Measurements from ENCODE around the gene LEPR. TPM values are rescaled to one million over a fixed set of nuclear protein-coding genes. Genes with fewer than 3 reads are reported as not detected.

The LEPR gene
- total RNA-seq, 4 donors from 2014 or later: 3.9 to 12.4 (median 6.7) TPM

GRCh38 chr1:65386439-65386838 lies 34.0 kb upstream of the LEPR start:
- WGBS: 95% methylated on average over 3 of the region's 3 CpGs
- no peaks in the 10 kb centered on the region for H3K4me1 ChIP-seq
- no peak overlapping the region for H3K27ac ChIP-seq
- no peak overlapping the region for H3K4me3 ChIP-seq
- H3K36me3 ChIP-seq: no peaks in the 10 kb centered on the region
- H3K27me3 ChIP-seq: no peaks in the 10 kb centered on the region
- TF ChIP-seq POLR2AphosphoS5 (IDR thresholded peaks at IDR 0.05) (no peak), POLR2A (IDR thresholded peaks at IDR 0.05) (no peak), CTCF (IDR thresholded peaks at IDR 0.05) (no peak)
- no peaks in the 10 kb centered on the region for H3K9me3 ChIP-seq
- no peak for DNase-seq (ENCODE audit: low spot score in 2 of 2)

DNA sequence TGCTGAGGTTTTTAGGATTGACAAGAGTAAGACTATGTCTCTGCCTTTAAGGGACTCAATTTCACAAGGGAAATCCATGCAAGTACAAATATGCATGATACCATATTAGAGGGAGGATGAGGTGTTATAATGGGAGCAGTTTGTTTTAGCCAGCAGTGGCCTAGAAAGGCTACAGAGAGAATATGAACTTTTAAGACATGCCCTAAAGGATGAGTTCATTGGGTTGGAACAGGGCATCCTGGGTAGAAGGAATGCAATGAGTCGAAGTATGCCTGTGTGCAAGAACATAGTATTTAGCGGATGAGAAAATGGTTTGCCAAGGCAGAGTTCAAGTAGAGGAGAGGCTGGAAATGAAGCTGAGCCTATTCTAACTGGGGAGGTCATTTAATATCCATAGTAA lies 32.6 kb upstream of the LEPR start:
- 83% methylated on average over 2 of the region's 2 CpGs for WGBS
- TF ChIP-seq POLR2A (IDR thresholded peaks at IDR 0.05): no peak
- no peak for TF ChIP-seq POLR2AphosphoS5 (IDR thresholded peaks at IDR 0.05)
- TF ChIP-seq CTCF (IDR thresholded peaks at IDR 0.05): no peak
- TF ChIP-seq EP300 (IDR thresholded peaks at IDR 0.05): no peak
- no peak for DNase-seq (ENCODE audit: low spot score in 2 of 2)

DNA sequence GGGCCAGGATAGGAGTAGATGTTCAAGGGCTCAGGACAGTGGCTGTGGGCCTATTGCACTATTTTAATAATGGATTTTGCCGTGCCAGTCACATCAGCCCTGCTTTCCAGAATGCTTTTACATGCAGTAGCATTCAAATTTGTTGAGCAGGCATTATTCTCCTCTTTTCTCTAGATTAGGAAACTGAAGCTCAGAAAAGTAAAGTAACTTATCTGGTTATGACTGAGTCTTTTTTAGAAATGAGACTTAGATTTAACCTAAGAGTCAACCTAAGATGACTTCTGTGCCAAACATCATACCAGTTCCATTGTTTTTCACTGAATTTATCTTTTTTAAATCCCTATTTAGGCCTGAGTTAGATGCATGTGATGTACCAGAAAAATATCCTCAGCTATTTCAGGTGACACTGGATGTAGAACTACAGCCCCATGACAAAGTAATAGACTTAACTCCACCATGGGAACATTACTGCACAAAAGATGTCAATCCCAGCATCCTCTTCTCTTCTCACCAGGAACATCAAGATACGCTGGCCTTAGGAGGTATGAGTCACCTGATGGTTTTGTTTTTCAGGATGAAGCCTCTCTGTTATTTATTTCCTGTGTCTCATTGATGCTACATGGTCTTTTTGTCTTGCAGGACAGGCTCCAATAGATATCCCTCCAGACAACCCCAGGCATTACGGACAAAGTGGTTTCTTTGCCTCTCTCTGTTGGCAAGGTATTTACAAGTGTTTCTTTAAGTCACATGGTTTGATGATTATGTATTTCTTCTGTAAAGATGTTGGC lies 31.4 kb upstream of the LEPR start:
- H3K27me3 ChIP-seq: no peaks in the 10 kb centered on the region
- H3K27ac ChIP-seq: no peak overlapping the region
- H3K4me3 ChIP-seq: no peak overlapping the region
- TF ChIP-seq CTCF (IDR thresholded peaks at IDR 0.05): no peak
- no peak for TF ChIP-seq POLR2AphosphoS5 (IDR thresholded peaks at IDR 0.05)
- no peak for TF ChIP-seq POLR2A (IDR thresholded peaks at IDR 0.05)
- no peak for TF ChIP-seq EP300 (IDR thresholded peaks at IDR 0.05)
- H3K9me3 ChIP-seq: no peaks in the 10 kb centered on the region
- H3K36me3 ChIP-seq: no peaks in the 10 kb centered on the region
- H3K4me1 ChIP-seq: no peaks in the 10 kb centered on the region
- 91% methylated on average over 3 of the region's 3 CpGs for WGBS
- DNase-seq (ENCODE audit: low spot score in 2 of 2): no peak

More for the DNA sequence above, 32.6 kb upstream of the LEPR start:
- no peaks in the 10 kb centered on the region for H3K27me3 ChIP-seq
- no peak overlapping the region for H3K4me3 ChIP-seq
- H3K4me1 ChIP-seq: no peaks in the 10 kb centered on the region
- H3K9me3 ChIP-seq: no peaks in the 10 kb centered on the region
- no peaks in the 10 kb centered on the region for H3K36me3 ChIP-seq
- no peak overlapping the region for H3K27ac ChIP-seq

- H3K27me3 ChIP-seq: no peaks in the 10 kb centered on the region
- H3K4me3 ChIP-seq: no peak overlapping the region
- H3K9me3 ChIP-seq: no peaks in the 10 kb centered on the region
- TF ChIP-seq CTCF (IDR thresholded peaks at IDR 0.05) (no peak), POLR2AphosphoS5 (IDR thresholded peaks at IDR 0.05) (no peak), EP300 (IDR thresholded peaks at IDR 0.05) (no peak), POLR2A (IDR thresholded peaks at IDR 0.05) (no peak)
- H3K36me3 ChIP-seq: no peaks in the 10 kb centered on the region
- DNase-seq (ENCODE audit: low spot score in 2 of 2): no peak
- 95% methylated on average over 6 of the region's 7 CpGs for WGBS
- no peaks in the 10 kb centered on the region for H3K4me1 ChIP-seq
- no peak overlapping the region for H3K27ac ChIP-seq
These were observed 28.0 kb upstream of the LEPR start for GRCh38 chr1:65392497-65392896.

- no peak for TF ChIP-seq EP300 (IDR thresholded peaks at IDR 0.05)
- TF ChIP-seq CTCF (IDR thresholded peaks at IDR 0.05): no peak
- no peak for TF ChIP-seq POLR2AphosphoS5 (IDR thresholded peaks at IDR 0.05)
- no peak for TF ChIP-seq POLR2A (IDR thresholded peaks at IDR 0.05)
- H3K4me3 ChIP-seq: no peak overlapping the region
- H3K4me1 ChIP-seq: no peaks in the 10 kb centered on the region
- H3K27me3 ChIP-seq: no peaks in the 10 kb centered on the region
- no peaks in the 10 kb centered on the region for H3K9me3 ChIP-seq
- WGBS: 88% methylated on average over 2 of the region's 2 CpGs
- H3K27ac ChIP-seq: no peak overlapping the region
- no peaks in the 10 kb centered on the region for H3K36me3 ChIP-seq
- no peak for DNase-seq (ENCODE audit: low spot score in 2 of 2)
These were observed 27.1 kb upstream of the LEPR start for GRCh38 chr1:65393347-65393746.
